Measurements from ENCODE around the gene DNAJA3.

The DNAJA3 gene

DNA sequence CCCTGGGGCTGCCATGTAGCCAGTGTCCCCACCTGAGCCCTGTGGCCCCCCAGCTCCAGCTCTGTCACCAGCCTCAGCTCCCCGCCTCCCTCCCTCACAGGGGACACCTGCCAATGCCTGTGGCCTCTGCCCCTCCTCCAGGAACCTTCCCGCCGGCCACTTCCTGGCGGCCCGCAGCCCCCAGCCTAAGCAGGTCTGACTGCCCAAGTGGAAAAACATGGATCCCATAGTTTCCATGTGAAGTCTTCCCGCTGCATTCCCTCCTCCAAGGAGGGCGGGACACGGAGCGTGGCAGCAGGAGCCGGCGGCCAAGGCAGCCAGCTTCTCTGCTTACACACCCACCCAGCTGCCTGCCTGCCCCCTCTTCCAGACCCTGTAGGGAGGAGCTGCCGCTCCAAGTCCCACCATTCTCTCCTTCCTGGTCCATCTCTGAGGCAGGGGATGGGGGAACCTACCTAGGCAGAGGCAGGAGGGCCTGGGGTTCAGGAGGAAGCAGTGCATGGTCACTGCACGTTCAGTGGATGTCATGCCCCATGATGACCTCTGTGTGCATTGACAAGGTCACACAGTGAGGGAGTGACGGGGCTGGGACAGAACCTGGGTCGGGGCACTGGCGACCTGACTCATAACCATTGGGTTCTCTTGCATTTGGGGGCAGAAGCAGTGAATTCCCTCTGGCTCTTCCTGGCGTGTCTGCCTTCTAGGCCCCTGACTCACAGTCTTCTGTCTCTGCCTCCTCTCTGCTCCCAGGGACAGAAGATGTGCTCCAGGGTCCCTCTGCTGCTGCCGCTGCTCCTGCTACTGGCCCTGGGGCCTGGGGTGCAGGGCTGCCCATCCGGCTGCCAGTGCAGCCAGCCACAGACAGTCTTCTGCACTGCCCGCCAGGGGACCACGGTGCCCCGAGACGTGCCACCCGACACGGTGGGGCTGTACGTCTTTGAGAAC is 45.3 kb upstream of the DNAJA3 start:
- TF ChIP-seq, protein P1, sequence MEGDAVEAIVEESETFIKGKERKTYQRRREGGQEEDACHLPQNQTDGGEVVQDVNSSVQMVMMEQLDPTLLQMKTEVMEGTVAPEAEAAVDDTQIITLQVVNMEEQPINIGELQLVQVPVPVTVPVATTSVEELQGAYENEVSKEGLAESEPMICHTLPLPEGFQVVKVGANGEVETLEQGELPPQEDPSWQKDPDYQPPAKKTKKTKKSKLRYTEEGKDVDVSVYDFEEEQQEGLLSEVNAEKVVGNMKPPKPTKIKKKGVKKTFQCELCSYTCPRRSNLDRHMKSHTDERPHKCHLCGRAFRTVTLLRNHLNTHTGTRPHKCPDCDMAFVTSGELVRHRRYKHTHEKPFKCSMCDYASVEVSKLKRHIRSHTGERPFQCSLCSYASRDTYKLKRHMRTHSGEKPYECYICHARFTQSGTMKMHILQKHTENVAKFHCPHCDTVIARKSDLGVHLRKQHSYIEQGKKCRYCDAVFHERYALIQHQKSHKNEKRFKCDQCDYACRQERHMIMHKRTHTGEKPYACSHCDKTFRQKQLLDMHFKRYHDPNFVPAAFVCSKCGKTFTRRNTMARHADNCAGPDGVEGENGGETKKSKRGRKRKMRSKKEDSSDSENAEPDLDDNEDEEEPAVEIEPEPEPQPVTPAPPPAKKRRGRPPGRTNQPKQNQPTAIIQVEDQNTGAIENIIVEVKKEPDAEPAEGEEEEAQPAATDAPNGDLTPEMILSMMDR (IDR thresholded peaks at IDR 0.05; ENCODE audit: low read depth, low read length, missing control alignments), result no peak
- no peak for DNase-seq (ENCODE audit: extremely low read depth, low read depth)
- H3K4me3 ChIP-seq (replicated peaks; ENCODE audit: low read depth, low read length), result no peak overlapping the region

DNA sequence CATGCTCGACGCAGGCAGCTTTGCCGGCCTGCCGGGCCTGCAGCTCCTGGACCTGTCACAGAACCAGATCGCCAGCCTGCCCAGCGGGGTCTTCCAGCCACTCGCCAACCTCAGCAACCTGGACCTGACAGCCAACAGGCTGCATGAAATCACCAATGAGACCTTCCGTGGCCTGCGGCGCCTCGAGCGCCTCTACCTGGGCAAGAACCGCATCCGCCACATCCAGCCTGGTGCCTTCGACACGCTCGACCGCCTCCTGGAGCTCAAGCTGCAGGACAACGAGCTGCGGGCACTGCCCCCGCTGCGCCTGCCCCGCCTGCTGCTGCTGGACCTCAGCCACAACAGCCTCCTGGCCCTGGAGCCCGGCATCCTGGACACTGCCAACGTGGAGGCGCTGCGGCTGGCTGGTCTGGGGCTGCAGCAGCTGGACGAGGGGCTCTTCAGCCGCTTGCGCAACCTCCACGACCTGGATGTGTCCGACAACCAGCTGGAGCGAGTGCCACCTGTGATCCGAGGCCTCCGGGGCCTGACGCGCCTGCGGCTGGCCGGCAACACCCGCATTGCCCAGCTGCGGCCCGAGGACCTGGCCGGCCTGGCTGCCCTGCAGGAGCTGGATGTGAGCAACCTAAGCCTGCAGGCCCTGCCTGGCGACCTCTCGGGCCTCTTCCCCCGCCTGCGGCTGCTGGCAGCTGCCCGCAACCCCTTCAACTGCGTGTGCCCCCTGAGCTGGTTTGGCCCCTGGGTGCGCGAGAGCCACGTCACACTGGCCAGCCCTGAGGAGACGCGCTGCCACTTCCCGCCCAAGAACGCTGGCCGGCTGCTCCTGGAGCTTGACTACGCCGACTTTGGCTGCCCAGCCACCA is 44.4 kb upstream of the DNAJA3 start:
- no peak for DNase-seq (ENCODE audit: extremely low read depth, low read depth)
- H3K4me3 ChIP-seq (replicated peaks; ENCODE audit: low read depth, low read length), result no peak overlapping the region
- TF ChIP-seq, protein P1 (IDR thresholded peaks at IDR 0.05; ENCODE audit: low read depth, low read length, missing control alignments), result no peak

DNA sequence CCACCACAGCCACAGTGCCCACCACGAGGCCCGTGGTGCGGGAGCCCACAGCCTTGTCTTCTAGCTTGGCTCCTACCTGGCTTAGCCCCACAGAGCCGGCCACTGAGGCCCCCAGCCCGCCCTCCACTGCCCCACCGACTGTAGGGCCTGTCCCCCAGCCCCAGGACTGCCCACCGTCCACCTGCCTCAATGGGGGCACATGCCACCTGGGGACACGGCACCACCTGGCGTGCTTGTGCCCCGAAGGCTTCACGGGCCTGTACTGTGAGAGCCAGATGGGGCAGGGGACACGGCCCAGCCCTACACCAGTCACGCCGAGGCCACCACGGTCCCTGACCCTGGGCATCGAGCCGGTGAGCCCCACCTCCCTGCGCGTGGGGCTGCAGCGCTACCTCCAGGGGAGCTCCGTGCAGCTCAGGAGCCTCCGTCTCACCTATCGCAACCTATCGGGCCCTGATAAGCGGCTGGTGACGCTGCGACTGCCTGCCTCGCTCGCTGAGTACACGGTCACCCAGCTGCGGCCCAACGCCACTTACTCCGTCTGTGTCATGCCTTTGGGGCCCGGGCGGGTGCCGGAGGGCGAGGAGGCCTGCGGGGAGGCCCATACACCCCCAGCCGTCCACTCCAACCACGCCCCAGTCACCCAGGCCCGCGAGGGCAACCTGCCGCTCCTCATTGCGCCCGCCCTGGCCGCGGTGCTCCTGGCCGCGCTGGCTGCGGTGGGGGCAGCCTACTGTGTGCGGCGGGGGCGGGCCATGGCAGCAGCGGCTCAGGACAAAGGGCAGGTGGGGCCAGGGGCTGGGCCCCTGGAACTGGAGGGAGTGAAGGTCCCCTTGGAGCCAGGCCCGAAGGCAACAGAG is 43.5 kb upstream of the DNAJA3 start:
- TF ChIP-seq, protein P1 (IDR thresholded peaks at IDR 0.05; ENCODE audit: low read depth, low read length, missing control alignments), result no peak
- H3K4me3 ChIP-seq (replicated peaks; ENCODE audit: low read depth, low read length), result no peak overlapping the region
- DNase-seq (ENCODE audit: extremely low read depth, low read depth), result no peak

DNA sequence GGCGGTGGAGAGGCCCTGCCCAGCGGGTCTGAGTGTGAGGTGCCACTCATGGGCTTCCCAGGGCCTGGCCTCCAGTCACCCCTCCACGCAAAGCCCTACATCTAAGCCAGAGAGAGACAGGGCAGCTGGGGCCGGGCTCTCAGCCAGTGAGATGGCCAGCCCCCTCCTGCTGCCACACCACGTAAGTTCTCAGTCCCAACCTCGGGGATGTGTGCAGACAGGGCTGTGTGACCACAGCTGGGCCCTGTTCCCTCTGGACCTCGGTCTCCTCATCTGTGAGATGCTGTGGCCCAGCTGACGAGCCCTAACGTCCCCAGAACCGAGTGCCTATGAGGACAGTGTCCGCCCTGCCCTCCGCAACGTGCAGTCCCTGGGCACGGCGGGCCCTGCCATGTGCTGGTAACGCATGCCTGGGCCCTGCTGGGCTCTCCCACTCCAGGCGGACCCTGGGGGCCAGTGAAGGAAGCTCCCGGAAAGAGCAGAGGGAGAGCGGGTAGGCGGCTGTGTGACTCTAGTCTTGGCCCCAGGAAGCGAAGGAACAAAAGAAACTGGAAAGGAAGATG is 42.8 kb upstream of the DNAJA3 start:
- no peak for DNase-seq (ENCODE audit: extremely low read depth, low read depth)
- H3K4me3 ChIP-seq (replicated peaks; ENCODE audit: low read depth, low read length), result no peak overlapping the region
- TF ChIP-seq, protein P1 (IDR thresholded peaks at IDR 0.05; ENCODE audit: low read depth, low read length, missing control alignments), result no peak

DNA sequence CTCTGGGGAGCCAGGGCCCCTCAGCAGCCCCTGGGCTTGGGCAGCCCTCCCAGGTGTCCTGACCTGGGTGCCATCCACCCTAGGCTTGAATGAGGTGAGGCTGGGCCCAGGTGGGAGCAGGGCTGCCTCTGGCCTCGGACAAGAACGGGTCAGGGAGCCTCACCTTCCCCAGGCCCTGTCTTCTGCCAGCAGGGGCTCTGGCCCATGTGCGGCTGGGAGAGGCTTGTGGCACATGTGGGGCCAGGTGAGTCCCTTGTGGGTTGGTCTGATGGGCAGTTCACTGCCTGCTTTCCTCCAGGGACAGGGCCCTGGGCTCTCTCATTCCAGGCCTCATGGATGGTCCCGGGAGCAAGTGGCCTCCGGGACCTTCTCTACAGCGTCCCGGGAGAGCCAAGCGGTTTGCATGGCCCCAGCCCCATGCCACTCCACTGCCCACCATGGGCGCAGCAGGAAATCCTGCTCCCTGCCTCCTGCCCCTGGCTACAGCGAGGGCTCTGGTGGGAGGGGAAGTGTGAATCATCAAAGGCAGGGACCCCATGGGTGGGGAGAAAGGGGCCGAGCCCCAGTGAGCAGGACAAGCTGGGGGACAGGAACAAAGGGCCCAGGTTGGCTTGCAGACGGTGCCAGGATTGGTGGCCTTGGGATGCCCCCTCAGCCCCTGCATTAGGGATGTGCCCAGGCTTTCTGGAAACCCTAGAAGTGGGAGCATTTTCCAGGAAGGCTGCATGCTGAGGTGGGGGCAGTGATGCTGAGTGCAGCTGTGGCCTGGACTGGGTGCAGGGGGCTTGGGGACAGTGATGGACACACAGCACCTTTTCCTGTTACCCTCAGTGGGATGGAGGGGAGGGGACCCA is 41.9 kb upstream of the DNAJA3 start:
- no peak overlapping the region for H3K4me3 ChIP-seq (replicated peaks; ENCODE audit: low read depth, low read length)
- TF ChIP-seq, protein P1 (IDR thresholded peaks at IDR 0.05; ENCODE audit: low read depth, low read length, missing control alignments), result no peak
- DNase-seq (ENCODE audit: extremely low read depth, low read depth), result no peak

Measured in HFF-Myc (cell line).